COLO829 (cell line): ENCODE results near the gene CALN1.
"Not testable (repeated sequence)": the region's sequence is repeated elsewhere in the genome, so short reads cannot be mapped to it uniquely, and the experiment has no call there.

Experiments used
- DNase-seq: peaks from one replicate; pipeline ENCODE4 v3.0.0; 2012; ENCODE audit warnings: low spot score

CALN1 gene

DNA sequence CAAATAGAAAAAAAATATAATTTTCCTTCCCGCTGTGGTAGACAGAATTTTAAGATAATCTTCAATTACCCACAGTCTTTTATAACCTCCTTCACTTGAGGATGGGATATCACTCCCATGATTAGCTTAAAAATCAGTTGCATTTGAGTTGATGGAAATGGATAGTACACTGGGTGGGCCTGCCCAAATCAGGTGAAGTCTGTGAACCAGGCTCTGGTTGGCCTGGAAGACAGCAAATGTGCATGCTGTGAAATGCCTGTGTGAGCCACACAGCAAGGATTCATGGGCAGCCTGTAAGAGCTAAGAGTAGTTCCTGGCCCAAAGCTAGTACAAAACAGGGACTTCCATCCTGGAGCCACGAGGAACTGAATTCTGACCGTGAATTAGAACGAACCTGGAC is 548.0 kb downstream of the CALN1 start:
- no peak for DNase-seq

DNA sequence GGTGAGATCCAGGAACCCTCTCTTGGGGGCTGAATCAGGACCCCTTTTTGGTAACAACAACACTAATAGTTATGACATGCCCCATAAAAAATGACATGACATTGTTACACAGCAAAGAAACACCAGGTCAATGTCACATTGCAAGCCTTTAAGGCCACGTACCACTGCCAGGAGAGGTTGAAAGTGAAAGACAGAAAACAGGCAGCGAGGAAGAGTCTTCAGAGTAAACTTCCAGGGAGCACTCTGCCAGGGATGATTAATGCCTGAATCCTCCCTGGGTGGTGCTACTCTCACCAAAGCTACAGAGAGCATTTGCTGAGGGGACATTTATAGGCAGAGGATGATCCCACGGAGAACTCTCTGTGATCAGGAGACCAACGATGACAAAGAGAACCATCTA is 551.6 kb downstream of the CALN1 start:
- DNase-seq: no peak

- no peak for DNase-seq
These were observed 554.8 kb downstream of the CALN1 start for GRCh38 chr7:71857338-71857737.

DNA sequence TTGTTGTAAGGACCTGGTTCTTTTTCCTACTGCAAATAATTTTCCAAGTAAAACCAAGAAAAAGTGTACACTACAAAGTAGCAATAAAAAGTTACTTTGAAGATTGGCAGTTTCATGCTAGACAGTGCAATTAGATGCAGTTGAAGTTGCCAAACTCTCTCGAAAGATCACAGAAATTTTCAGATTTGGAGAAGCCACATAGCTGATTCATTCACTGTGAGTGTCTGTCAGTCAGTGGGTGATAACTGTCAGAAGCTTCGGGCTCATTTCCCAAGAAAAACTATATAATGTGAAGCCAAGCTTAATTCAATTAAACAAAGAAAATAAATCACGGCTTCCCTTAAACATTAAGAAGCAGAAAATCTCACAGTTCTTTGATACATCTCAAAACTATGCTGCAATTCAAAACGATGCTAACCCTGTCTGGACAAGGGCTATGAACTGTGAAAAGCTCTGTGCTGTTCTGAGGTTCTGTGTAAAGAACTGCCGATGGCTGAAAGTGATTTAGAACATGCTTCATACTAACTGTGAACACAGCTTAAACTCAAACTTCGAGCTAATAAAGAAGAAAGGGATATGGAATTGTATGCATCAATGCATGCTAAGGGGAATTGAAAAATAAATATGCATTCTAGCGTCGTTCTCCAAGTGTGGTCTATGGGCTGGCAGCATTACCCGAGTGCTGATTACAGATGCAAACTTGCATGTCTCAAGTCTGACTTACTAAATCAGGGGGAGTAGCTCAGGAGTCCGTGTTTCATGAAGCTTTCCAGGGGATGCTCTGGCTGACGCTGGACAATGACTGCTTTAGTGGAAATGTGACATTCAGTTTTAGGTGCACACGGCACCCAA is 557.4 kb downstream of the CALN1 start:
- DNase-seq: no peak

- DNase-seq: no peak
These were observed 560.2 kb downstream of the CALN1 start for GRCh38 chr7:71851776-71852498.

DNA sequence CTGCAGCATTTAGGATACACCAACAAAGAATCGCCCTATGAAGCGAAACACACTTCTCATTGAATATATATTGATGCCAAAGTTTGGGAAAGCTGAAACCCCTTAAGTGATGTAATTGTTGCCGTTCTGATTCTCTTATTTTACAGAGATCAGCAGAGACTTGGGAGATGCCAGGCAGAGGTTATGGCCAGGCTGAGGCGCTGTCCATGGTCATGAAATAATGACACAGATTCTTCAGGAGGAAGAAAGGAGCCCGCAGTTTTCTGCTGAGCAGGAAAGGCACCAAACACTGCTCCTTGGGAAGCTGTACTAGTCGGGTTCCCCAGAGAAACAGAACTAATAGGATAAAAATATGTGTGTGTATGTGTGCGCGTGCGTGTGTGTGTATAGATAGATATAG is 566.0 kb downstream of the CALN1 start:
- no peak for DNase-seq

- DNase-seq: no peak
These were observed 568.5 kb downstream of the CALN1 start for GRCh38 chr7:71843676-71844075.

DNA sequence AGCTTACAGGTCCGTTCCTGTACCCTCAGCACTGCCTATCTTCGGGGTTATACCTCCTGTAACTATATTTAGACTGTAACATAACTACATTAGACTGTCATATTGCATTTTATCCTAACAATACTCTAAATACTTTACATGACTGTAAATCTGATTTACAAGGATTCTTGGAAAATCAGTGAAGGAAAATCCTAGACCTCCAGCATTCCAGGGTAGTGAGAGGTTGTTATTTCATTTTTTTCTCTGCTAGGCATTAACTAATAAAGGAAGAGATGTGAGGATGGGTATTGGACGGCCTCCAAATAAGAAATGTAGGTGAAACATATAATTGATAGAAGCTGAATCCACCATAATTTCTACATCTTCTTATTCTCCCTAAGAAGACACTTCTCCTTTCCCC is 569.4 kb downstream of the CALN1 start:
- no peak for DNase-seq

DNA sequence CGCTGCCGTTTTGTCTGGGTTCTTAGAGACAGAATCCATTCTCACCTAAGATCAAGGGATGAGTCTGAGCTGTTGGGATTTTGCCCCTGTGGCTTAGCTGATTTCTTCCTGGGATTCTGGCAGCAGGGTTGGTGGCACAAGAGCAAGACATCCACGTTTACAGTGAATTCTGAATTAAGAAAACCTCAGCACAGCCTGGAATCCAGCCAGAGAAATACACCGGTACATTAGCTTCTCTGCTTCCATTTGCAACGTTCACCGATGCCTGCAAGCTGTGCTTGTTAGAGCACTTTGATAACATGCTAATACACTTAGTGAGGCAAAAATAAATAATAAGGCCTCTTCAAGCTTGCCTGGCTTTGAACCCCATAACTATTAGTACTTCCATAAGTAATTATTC is 569.8 kb downstream of the CALN1 start:
- no peak for DNase-seq

DNA sequence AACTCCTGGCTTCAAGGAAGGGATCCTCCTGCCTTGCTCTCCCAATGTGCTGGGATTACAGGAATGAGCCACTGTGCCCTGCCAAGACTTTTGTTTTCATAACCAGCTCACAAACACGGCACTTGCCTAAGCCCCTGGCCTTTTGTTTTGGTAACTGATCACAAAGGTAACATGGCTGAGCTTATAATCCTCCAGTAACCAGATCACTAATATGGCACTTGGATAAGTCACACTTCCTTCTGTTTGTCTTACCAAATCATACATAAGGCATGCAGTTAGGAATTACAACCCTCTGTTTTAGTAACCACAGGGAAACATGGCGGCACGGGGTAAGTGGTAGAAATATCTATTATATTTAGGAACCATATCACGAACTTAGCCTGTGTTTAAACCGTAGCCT is 577.1 kb downstream of the CALN1 start:
- DNase-seq: no peak

DNA sequence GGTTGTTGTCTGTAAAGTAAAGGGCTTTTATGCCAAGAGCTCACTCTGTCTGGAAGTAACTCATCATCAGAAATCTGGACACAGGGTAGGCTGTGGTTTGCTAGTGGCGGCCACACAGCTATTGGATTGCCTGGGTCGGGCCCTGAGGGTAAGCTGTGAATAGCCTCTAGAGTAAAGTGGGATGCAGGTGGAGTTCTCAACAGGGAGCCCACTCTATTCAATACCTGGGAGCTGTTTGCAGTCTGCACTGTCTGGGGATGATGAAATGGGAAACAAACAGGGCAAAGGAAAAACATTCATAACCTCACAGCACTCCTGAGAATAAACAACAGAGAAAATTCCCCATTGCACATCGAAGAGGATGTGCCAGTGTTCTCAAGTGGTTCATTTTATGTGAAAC is 582.6 kb downstream of the CALN1 start:
- no peak for DNase-seq

DNA sequence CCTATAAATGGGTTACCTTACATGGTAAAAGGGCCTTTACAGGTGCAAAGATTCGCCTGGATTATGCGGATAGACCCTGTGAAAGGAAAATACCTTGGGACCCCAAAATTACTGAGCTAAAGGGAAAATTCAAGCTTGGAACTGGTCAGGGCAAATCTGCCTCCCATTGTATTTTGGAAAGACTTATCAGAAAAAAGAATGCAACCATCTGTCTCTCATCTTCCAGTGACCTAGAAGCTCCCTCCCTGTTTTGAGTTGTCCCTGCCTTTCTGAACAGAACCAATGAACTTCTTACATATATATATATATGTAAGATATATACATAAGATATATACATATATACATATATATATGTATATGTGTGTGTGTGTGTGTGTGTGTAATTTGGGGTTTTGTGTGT is 583.8 kb downstream of the CALN1 start:
- DNase-seq: no peak

DNA sequence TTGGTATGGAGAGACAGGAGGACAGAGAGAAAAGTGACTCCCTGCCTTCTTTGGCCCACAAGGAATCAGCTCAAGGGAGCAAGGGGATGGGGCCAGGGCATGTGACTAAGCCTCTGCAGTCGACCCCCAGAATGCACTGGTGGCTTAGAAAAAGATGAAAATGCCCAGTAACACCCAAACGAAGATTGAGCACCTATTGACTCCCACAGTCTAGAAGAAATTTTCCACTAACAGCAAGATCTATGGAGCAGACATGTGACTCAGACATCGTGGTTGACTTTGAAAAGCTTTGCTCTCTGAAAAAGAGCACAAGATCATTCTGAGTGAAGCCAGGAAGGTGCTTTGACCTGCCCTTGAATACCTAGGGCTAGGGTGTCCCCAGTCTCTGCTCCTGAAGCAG is 586.0 kb downstream of the CALN1 start:
- no peak for DNase-seq

DNA sequence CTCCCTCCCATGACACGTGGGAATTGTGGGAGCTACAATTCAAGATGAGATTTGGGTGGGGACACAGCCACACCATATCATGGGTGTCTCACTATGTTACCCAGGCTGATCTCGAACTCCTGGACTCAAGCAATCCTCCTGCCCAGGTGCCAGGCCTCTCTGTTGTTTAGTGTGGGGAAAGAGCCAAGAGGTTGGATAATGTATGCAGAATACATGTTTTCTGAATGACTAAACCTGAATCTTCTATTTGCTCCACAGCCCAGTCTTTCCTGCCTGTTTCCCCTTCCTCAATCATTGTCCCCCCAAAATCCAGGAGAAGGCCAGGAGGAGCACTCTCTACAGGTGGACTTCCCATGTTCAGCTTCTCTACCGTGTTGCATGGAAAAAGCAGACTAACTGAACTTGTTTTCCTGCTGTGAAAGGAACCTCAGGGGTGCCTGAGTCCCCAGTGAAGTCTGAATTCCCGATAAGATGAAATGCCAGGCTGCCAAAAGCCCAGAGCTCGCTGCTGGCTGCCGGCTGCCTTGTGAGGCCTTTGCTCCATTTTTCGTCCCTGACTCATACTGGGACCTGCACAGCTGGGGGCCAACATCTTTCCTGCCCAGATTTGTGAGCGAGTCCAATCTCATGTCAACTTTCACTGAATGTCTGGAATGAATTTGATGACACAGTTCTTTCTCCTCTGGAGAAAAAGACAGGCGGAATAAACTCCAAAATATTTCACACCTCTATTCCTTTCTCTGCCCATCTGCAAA is 588.0 kb downstream of the CALN1 start:
- no peak for DNase-seq

- not testable (repeated sequence) for DNase-seq
These were observed 589.7 kb downstream of the CALN1 start for GRCh38 chr7:71822406-71822805.

GRCh38 chr7:71817916-71818315 is 594.2 kb downstream of the CALN1 start:
- DNase-seq: no peak

- no peak for DNase-seq
These were observed 604.0 kb downstream of the CALN1 start for GRCh38 chr7:71808115-71808514.

- no peak for DNase-seq
These were observed 607.9 kb downstream of the CALN1 start for GRCh38 chr7:71804256-71804655.

- no peak for DNase-seq
These were observed 610.2 kb downstream of the CALN1 start for GRCh38 chr7:71801976-71802375.

GRCh38 chr7:71800321-71800720 is 611.8 kb downstream of the CALN1 start:
- DNase-seq: no peak

GRCh38 chr7:71795410-71795809 is 616.7 kb downstream of the CALN1 start:
- DNase-seq: no peak

GRCh38 chr7:71793251-71793650 is 618.9 kb downstream of the CALN1 start:
- no peak for DNase-seq

- DNase-seq: no peak
These were observed 624.6 kb downstream of the CALN1 start for GRCh38 chr7:71787513-71787912.
